Activated CD4-positive, alpha-beta memory T cell treated with anti-CD3 and anti-CD28 coated beads for 36 hours (primary cell): ENCODE results near the gene FAM187B. TPM values are rescaled to one million over a fixed set of nuclear protein-coding genes. Genes with fewer than 3 reads are reported as not detected.

ENCODE experiments used
- CTCF ChIA-PET: fragments of 350-600 bp; sonication (Branson Sonifier 250); formaldehyde crosslinking; loops from one replicate; lab custom pipeline; 2021; ENCODE audit warnings: antibody characterized with exemption, inconsistent platforms; lab: Charles Lee
- POLR2A ChIA-PET: fragments of 350-600 bp; sonication (Branson Sonifier 250); formaldehyde crosslinking; loops from one replicate; lab custom pipeline; 2021; ENCODE audit warnings: antibody characterized with exemption; lab: Charles Lee
- DNase-seq: peaks from one replicate; pipeline ENCODE4 v3.0.0-alpha.2; 2020
- H3K27ac Mint-ChIP-seq: one replicate; pipeline ENCODE4 v1.8.0; 2021; ENCODE audit warnings: mixed read lengths
- H3K27me3 Mint-ChIP-seq: one replicate; pipeline ENCODE4 v1.8.0; 2021; ENCODE audit warnings: mixed read lengths
- H3K36me3 Mint-ChIP-seq: one replicate; pipeline ENCODE4 v1.8.0; 2021; ENCODE audit warnings: mixed read lengths
- H3K4me1 Mint-ChIP-seq: one replicate; pipeline ENCODE4 v1.8.0; 2021; ENCODE audit warnings: low read depth, mixed read lengths
- H3K4me3 Mint-ChIP-seq: one replicate; pipeline ENCODE4 v1.8.0; 2021; ENCODE audit warnings: mild to moderate bottlenecking, mixed read lengths
- H3K9me3 Mint-ChIP-seq: one replicate; pipeline ENCODE4 v1.8.0; 2021; ENCODE audit warnings: mixed read lengths
- intact Hi-C: fragments of 100-400 bp; cut with micrococcal nuclease; formaldehyde crosslinking; loops from one replicate; pipeline ENCODE4 v1.15.1; 2023
- total RNA-seq, 2 experiments: library from RNA; stranded (reverse); gene quantifications; one replicate each; pipeline ENCODE4 v1.2.3, GENCODE V29; 2021

FAM187B gene
- total RNA-seq, 2 experiments from 2014 or later: 0.19 TPM; not detected in 1

DNA sequence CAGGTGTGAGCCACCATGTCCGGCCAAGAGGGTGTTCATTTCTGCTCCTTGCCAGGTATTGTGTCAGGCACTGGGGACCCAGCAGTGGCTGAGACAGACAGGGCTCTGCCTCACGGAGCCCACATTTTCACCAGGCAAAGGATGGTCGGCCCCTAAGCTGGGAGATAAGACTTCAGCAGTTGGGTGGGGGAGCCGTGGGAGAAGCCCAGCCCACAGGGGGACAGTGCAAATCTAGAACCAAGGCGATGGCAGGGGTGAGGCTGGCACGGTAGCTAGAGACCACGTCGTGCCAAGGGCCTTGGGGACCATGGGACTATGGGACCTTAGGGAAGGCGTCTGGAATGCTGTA is 28.5 kb upstream of the FAM187B start:
- Mint-ChIP-seq H3K4me3 (no peak overlapping the region), H3K36me3 (peaks cover 15% of the 10 kb centered on the region), H3K27ac (peak overlapping the region; percentile 15), H3K4me1 (peaks cover 25% of the 10 kb centered on the region), H3K9me3 (no peaks in the 10 kb centered on the region), H3K27me3 (no peaks in the 10 kb centered on the region)
- intact Hi-C loops: no loop called here
- ChIA-PET CTCF (interaction anchor here (1.5 kb wide), 1 partner anchor 142 kb away, joined by 5 read pairs; no protein-coding TSS in a partner anchor), POLR2A (no interaction called here)
- peak; percentile 6 for DNase-seq

DNA sequence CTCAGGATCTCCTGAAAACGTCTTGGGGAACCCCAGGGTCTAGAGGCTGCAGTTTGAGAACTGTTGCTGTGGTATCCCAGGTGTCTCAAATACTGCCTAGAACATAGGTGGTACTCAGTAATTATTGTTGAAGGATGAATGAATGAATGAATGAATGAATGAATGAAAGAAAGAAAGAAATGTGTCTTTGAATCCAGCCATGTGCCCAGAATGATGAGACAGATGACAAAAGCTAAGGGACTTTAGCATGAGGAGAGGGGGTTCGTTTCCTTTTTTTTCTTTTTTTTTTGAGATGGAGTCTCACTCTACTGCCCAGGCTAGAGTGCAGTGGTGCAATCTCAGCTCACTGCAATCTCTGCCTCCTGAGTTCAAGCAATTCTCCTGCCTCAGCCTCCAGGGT is 28.0 kb upstream of the FAM187B start:
- Mint-ChIP-seq H3K9me3 (no peaks in the 10 kb centered on the region), H3K27me3 (no peaks in the 10 kb centered on the region), H3K27ac (no peak overlapping the region), H3K36me3 (peaks cover 17% of the 10 kb centered on the region), H3K4me1 (peaks cover 26% of the 10 kb centered on the region), H3K4me3 (no peak overlapping the region)
- no peak for DNase-seq
- intact Hi-C loops: no loop called here
- ChIA-PET POLR2A (interaction anchor here (0.6 kb wide), 1 partner anchor 18 kb away, joined by 4 read pairs; no protein-coding TSS in a partner anchor), CTCF (interaction anchor here (1.5 kb wide), 1 partner anchor 142 kb away, joined by 5 read pairs; no protein-coding TSS in a partner anchor)

DNA sequence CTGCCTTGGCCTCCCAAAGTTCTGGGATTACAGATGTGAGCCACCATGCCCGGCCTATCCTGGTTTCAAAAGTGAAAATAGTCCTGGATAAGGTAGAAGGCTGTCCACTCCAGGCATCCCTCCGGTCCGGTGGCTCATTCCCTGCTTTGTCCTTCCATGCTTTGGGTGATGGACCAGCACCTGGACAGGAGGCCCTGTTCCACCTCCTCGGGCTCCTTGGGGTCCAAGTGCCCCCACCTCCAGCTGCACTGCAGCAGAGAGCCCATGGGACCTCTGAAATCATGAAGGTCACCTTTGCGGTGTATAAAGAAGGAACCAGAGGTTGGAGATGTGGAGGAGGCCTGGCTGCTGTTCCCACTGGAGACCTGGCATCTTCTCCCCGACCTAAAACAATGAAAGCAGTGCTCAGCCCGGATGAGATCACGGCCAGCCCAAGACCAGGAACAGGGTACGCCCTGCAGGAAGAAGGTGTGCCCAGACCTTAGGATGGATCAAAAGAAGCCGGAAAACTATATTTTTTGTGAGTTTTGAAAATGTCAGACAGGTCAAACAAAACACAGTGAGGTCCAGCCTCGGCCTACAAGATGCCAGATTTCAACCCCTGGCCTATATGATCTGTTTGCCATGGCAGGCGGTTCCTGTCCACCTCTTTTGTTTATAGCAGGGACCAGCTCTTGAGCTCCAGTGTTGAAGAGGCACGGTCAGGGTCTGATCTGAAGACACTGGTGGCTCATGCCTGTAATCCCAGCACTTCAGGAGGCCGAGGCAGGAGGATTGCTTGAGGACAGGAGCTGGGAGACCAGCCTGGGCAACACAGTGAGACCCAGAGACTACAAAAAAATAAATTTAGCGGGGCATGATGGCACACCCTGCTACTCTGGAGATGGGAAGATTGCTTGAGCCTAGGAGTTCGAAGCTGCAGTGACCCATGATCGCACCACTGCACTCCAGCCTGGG is 26.1 kb upstream of the FAM187B start:
- ChIA-PET CTCF (interaction anchor here (0.6 kb wide), 1 partner anchor 100 kb away, joined by 3 read pairs; the partner anchor contains the start of gene FXYD5), POLR2A (no interaction called here)
- H3K9me3 Mint-ChIP-seq: no peaks in the 10 kb centered on the region
- H3K4me1 Mint-ChIP-seq: peaks cover 38% of the 10 kb centered on the region
- no peaks in the 10 kb centered on the region for H3K27me3 Mint-ChIP-seq
- peaks cover 28% of the 10 kb centered on the region for H3K36me3 Mint-ChIP-seq
- peak; percentile 5 for DNase-seq
- intact Hi-C loops: no loop called here
- H3K4me3 Mint-ChIP-seq: no peak overlapping the region
- no peak overlapping the region for H3K27ac Mint-ChIP-seq

DNA sequence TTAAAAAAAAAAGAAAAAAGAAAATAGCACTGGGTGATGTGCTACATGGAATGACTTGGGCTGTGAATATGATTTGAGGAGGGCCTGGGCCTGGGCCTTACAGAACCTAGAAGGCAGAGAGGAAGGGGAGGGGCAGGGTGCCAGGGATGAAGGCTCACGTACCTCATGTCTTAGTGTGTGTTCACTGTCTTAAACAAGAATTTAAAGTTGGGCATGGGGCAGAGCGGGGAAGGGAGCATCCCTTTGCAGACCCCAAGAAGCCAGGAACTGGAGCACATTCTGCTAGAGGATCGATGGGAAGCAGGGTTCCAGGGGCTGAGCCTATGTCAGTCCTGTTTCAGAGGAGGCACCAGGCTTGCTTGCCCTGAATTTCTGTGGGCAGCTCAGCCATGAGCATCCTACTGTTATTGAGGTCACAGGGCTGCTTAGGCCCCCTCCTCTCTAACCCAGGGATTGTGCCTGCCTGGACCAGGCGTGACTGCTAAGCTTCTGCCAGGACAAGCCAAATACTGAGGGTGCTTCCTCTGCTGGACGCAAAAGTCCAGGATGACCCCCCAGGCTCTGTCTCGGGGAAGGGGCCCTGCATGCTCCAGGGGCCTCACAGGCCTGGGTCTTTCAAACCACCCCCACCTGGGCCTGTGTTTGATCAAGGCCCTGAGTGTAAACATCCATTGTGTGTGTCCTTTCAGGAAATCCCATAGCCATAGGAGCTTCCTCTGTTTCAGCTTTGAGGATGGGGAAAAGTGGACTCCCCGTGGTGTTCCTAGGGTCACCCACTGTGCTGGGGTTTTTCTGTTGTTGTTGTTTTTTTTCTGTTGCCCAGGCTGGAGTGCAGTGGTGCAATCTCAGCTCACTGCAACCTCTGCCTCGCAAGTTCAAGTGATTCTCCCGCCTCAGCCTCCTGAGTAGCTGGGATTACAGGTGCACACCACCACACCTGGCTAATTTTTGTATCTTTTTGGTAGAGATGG is 25.1 kb upstream of the FAM187B start:
- peaks cover 1% of the 10 kb centered on the region for H3K27me3 Mint-ChIP-seq
- DNase-seq: peak; percentile 5
- H3K4me3 Mint-ChIP-seq: no peak overlapping the region
- H3K4me1 Mint-ChIP-seq: peaks cover 46% of the 10 kb centered on the region
- intact Hi-C loops: no loop called here
- no peak overlapping the region for H3K27ac Mint-ChIP-seq
- CTCF ChIA-PET: no interaction called here
- peaks cover 28% of the 10 kb centered on the region for H3K36me3 Mint-ChIP-seq
- POLR2A ChIA-PET: no interaction called here
- H3K9me3 Mint-ChIP-seq: no peaks in the 10 kb centered on the region

DNA sequence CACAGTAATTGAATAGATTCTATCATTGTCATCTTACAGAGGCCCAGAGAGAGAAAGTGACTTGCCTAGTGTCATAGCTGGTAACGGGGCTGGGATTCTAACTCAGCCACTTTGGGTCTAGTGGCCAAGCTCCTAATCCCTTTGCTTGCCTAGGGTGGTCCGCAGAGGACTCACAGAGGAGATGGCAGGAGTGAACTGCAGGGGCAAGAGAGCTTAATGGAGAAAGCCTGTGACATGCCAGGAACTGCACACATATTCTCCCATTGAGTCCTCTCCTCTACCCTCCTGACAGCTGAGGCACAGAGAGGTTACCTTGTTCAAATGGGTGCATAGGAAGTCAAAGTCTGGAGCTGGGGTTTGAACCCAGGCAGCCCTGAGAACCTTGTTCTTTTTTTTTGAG is 22.9 kb upstream of the FAM187B start:
- ChIA-PET CTCF (interaction anchor here (0.9 to 2.2 kb wide), 2 partner anchors 110 to 116 kb away, joined by 3 to 8 read pairs; partner anchors contain the start of gene LGI4), POLR2A (interaction anchor here (0.9 to 1.1 kb wide), 2 partner anchors 13 to 96 kb away, joined by 3 read pairs; no protein-coding TSS in a partner anchor)
- intact Hi-C loops: no loop called here
- Mint-ChIP-seq H3K9me3 (no peaks in the 10 kb centered on the region), H3K4me3 (no peak overlapping the region), H3K27ac (no peak overlapping the region), H3K4me1 (peaks cover 45% of the 10 kb centered on the region), H3K27me3 (peaks cover 1% of the 10 kb centered on the region), H3K36me3 (peaks cover 24% of the 10 kb centered on the region)
- DNase-seq: peak; percentile 6

DNA sequence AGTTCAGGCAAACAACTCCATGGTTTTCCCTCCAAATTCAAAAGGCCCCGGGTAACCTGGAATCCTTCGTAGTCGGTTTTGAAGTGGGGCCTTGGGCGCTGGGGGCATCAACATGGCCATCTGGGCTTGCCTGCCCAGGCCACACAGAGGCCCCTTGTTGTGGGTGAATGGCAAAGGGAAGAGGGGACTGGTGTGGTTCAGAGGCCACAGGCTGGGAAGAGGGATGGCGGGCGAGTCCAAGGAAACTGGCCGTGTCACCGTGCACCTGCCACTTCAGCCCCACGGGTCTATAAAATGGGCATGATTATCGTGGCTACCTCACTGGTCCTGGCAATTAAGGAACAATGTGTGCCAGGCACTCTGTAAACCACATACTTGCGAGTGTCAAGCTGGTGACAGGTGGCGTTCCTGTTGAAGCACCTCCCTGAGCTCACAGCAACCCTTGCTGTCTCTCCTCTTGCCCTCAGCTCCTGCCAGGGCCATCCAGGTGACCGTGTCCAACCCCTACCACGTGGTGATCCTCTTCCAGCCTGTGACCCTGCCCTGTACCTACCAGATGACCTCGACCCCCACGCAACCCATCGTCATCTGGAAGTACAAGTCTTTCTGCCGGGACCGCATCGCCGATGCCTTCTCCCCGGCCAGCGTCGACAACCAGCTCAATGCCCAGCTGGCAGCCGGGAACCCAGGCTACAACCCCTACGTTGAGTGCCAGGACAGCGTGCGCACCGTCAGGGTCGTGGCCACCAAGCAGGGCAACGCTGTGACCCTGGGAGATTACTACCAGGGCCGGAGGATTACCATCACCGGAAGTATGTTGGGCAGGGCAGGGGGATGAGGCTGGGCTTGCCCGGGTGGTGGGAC is 21.5 kb upstream of the FAM187B start:
- Mint-ChIP-seq H3K36me3 (peaks cover 20% of the 10 kb centered on the region), H3K4me3 (peak overlapping the region; percentile 86), H3K27me3 (peaks cover 1% of the 10 kb centered on the region), H3K4me1 (peaks cover 42% of the 10 kb centered on the region), H3K9me3 (no peaks in the 10 kb centered on the region), H3K27ac (peak overlapping the region; percentile 29)
- peak; percentile 7 for DNase-seq
- ChIA-PET CTCF (interaction anchor here (0.6 to 2.2 kb wide), 2 partner anchors 108 to 191 kb away, joined by 3 to 8 read pairs; no protein-coding TSS in a partner anchor), POLR2A (interaction anchor here (0.8 kb wide), 1 partner anchor 44 kb away, joined by 3 read pairs; no protein-coding TSS in a partner anchor)
- intact Hi-C loops: no loop called here

DNA sequence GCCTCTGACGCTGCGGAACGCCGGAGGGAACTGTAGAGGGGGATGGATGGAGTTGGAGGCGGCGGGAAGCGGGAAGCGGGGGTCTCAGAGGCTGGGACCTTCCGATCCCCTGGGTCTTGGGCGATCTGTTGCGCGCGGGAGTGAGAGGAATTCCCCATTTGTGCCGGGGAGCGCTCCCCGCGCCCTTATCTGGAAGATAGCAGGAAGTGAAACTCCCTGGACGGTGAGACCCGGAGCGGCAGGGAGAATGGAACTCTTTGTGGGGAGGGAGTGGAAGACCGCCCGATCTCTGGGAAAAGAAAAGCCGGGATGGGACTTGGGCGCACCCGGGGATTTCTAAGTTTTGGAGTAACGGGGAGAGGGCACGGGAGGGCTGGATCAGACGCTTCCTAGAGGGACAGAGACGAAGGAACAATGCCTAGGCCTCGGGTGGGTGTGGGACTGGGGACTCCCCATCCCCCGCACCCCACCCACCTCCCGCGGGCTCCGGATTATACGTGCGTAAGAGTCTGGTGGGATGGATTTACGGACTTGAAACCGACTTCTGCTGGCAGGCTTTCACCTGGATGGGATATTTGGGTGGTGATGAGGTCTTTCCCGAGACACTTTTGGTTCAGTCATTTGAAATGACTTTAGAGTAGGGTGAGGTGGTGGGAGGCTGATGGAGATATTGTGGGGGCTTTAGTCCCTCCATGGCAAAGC is 20.8 kb upstream of the FAM187B start:
- peak; percentile 8 for DNase-seq
- ChIA-PET CTCF (no interaction called here), POLR2A (no interaction called here)
- Mint-ChIP-seq H3K9me3 (no peaks in the 10 kb centered on the region), H3K4me1 (peaks cover 42% of the 10 kb centered on the region), H3K27me3 (peaks cover 1% of the 10 kb centered on the region), H3K27ac (peak overlapping the region; percentile 96), H3K36me3 (peaks cover 21% of the 10 kb centered on the region), H3K4me3 (peak overlapping the region; percentile 86)
- intact Hi-C loops: no loop called here

DNA sequence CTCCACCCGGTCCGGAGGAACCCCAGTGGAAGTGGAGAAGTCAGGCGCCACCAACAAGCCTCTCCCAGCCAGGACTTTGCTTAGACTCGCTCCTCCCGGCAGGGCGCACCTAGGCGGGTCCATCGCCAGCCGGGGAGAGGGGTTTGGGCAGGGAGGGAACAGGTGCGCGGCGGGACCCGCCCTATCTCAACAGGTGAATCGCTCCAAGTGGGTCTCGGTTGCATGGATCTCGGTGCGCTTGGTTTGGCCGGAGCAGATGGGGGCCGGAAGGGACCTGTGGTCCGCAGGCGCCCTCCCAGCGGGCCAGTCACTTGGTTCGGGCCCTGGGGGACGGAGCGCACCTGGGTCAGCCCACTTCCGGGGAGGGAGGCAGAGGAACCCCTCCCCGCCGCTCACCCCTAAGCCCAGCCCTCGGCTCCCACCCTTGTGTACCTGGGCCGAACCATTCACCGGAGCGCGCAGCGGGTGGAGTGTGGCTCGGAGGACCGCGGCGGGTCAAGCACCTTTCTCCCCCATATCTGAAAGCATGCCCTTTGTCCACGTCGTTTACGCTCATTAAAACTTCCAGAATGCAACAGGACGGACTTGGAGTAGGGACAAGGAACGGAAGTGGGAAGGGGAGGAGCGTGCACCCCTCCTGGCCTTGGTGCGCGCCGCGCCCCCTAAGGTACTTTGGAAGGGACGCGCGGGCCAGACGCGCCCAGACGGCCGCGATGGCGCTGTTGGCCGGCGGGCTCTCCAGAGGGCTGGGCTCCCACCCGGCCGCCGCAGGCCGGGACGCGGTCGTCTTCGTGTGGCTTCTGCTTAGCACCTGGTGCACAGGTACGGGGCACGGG is 20.0 kb upstream of the FAM187B start, which contains the start of gene LSR:
TSS of gene LSR (plus strand) at position 693 of the 836 bp plus-strand sequence. CDS start at position 714, 21 bp downstream.
- Mint-ChIP-seq H3K27ac (peak within 1 kb of the TSS; percentile 96), H3K36me3 (peaks cover 23% of the 10 kb centered on the region), H3K9me3 (no peaks in the 10 kb centered on the region), H3K4me3 (peak within 1 kb of the TSS; percentile 86), H3K4me1 (peaks cover 45% of the 10 kb centered on the region), H3K27me3 (peaks cover 1% of the 10 kb centered on the region)
- peak; percentile 85 for DNase-seq
- intact Hi-C loops: loop anchor here (1.0 kb wide), 1 partner anchor 21 kb away; no protein-coding TSS in a partner anchor
- CTCF ChIA-PET: no interaction called here
- POLR2A ChIA-PET: no interaction called here

DNA sequence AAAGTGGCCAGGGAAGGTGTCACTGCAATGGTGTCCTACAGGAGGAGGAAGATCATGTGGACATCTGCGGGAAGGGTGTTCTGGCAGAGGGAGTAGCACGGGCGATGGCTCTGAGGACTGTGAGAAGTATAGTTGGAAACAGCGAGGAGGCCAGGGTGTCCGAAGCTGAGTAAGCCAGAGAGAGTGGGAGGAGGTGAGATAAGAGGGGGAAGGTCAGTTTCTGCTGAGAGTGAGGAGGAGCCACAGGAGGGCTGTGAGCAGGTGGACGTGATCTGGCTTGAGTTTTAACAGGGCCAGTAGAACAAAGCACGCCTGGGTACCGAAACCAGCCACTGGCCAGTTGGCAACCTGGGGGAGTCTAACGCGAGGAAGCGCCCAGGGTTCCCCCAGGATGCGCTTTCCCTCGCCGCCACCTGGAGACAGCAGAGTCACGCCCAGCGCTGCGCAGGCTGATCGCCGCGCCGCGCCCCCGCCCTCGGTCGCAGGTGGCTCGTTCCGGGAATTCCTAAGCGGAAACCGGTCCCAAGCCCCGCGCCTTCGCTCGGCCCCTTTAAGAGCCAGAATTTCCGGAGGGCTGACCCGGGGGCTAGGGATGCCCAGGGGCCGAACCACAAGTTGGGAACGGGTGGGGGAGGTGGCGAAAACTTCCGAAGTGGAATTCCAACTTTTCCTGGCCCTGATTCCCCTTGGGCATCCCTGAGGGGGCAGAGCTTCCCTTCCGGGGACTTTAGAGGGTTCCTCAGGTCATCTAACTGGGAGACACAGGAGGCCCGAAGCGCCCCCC is 19.2 kb upstream of the FAM187B start:
- CTCF ChIA-PET: no interaction called here
- peaks cover 44% of the 10 kb centered on the region for H3K4me1 Mint-ChIP-seq
- DNase-seq: peak; percentile 76
- H3K27ac Mint-ChIP-seq: peak overlapping the region; percentile 96
- peak overlapping the region; percentile 86 for H3K4me3 Mint-ChIP-seq
- peaks cover 21% of the 10 kb centered on the region for H3K36me3 Mint-ChIP-seq
- H3K27me3 Mint-ChIP-seq: peaks cover 1% of the 10 kb centered on the region
- POLR2A ChIA-PET: no interaction called here
- no peaks in the 10 kb centered on the region for H3K9me3 Mint-ChIP-seq
- intact Hi-C loops: loop anchor here (1.0 to 2.0 kb wide), 3 partner anchors 22 to 92 kb away; no protein-coding TSS in a partner anchor
